Caco-2 (cell line): ENCODE data around the gene NEK9. TPM values are rescaled to one million over a fixed set of nuclear protein-coding genes. Genes with fewer than 3 reads are reported as not detected.
A peak's percentile ranks its signal among the peaks of the same experiment; 100 is the strongest.

Experiments
- BruUV-seq: library from RNA; stranded (reverse); fragments of 400-500 nt; replicated peaks from 2 replicates; lab custom pipeline; 2021; lab: Mats Ljungman, UMichigan
- CTCF ChIA-PET: fragments of 300-600 bp; sonication (Branson Sonifier 250); formaldehyde crosslinking; loops from one replicate; lab custom pipeline; 2022; ENCODE audit warnings: antibody characterized with exemption; lab: Charles Lee
- POLR2A ChIA-PET: fragments of 300-600 bp; sonication (Branson Sonifier 250); formaldehyde crosslinking; loops from one replicate; lab custom pipeline; 2022; ENCODE audit warnings: antibody characterized with exemption; lab: Charles Lee
- DNase-seq, 2 experiments: peaks; one replicate each; pipeline versions ENCODE4 v3.0.0 to v3.0.0-alpha.2; 2020 to 2022
- H3K27me3 ChIP-seq: replicated peaks from 2 replicates; pipeline ENCODE4 v1.6.0; 2011; ENCODE audit warnings: low read length; ENCODE audit not compliant: control insufficient read depth, insufficient read depth
- H3K36me3 ChIP-seq: 2 replicates; pipeline ENCODE4 v1.5.1; 2011; ENCODE audit warnings: low read length; ENCODE audit not compliant: control insufficient read depth, insufficient read depth
- H3K4me1 ChIP-seq: fragments of 250-450 bp; sonication (Bioruptor Pico); 2 replicates; pipeline ENCODE4 v1.5.1; 2020; ENCODE audit warnings: mild to moderate bottlenecking
- H3K4me3 ChIP-seq: 2 replicates; pipeline ENCODE4 v1.5.1; 2011; ENCODE audit warnings: low read depth, mild to moderate bottlenecking, control low read depth, low read length
- H3K9me3 ChIP-seq: fragments of 250-450 bp; sonication (Bioruptor Pico); 2 replicates; pipeline ENCODE4 v1.5.1; 2020; ENCODE audit warnings: mild to moderate bottlenecking, moderate library complexity
- H3K27ac Mint-ChIP-seq: one replicate; pipeline ENCODE4 v1.8.0; 2022; ENCODE audit warnings: mixed read lengths; ENCODE audit not compliant: unreplicated experiment
- H3K27me3 Mint-ChIP-seq: one replicate; pipeline ENCODE4 v1.8.0; 2022; ENCODE audit warnings: mixed read lengths; ENCODE audit not compliant: insufficient read depth, unreplicated experiment
- H3K36me3 Mint-ChIP-seq: one replicate; pipeline ENCODE4 v1.8.0; 2022; ENCODE audit warnings: mild to moderate bottlenecking, mixed read lengths; ENCODE audit not compliant: insufficient read depth, unreplicated experiment
- H3K4me1 Mint-ChIP-seq: one replicate; pipeline ENCODE4 v1.8.0; 2022; ENCODE audit warnings: low read depth, mixed read lengths; ENCODE audit not compliant: unreplicated experiment
- H3K4me3 Mint-ChIP-seq: one replicate; pipeline ENCODE4 v1.8.0; 2022; ENCODE audit warnings: mild to moderate bottlenecking, moderate library complexity, mixed read lengths; ENCODE audit not compliant: unreplicated experiment
- H3K9me3 Mint-ChIP-seq: one replicate; pipeline ENCODE4 v1.8.0; 2022; ENCODE audit warnings: mixed read lengths; ENCODE audit not compliant: unreplicated experiment
- CTCF ChIP-seq, 2 experiments: fragments of 200-600 bp in 1 of 2; IDR thresholded peaks; 1 replicate in 1 of 2; 2 replicates in 1 of 2; pipeline versions ENCODE4 v1.5.1 to v1.8.0; 2011 to 2022; ENCODE audit warnings: antibody characterized with exemption in 1 of 2, control low read depth in 1 of 2, inconsistent platforms in 1 of 2, low read depth in 1 of 2, low read length in 1 of 2, mild to moderate bottlenecking in 1 of 2, moderate library complexity in 1 of 2; ENCODE audit not compliant: insufficient read depth in 1 of 2, severe bottlenecking in 1 of 2, unreplicated experiment in 1 of 2
- intact Hi-C: fragments of 100-400 bp; cut with micrococcal nuclease; formaldehyde crosslinking; loops from one replicate; pipeline ENCODE4 v1.10.0; 2022; ENCODE audit not compliant: unreplicated experiment
- total RNA-seq: library from RNA; stranded (reverse); gene quantifications from 2 replicates; pipeline ENCODE4 v1.2.3, GENCODE V29; 2022

The NEK9 gene
- total RNA-seq, 1 experiment from 2014 or later: 69.2 TPM

GRCh38 chr14:75051556-75051899 lies 75.3 kb downstream of the NEK9 start:
- Mint-ChIP-seq H3K9me3 (no peaks in the 10 kb centered on the region), H3K27me3 (no peaks in the 10 kb centered on the region), H3K36me3 (peaks cover 35% of the 10 kb centered on the region), H3K4me3 (peak overlapping the region; percentile 85), H3K4me1 (peaks cover 5% of the 10 kb centered on the region), H3K27ac (peak overlapping the region; percentile 86)
- POLR2A ChIA-PET: interaction anchor here (0.6 to 0.7 kb wide), 3 partner anchors 12 to 194 kb away, joined by 3 to 8 read pairs (median 4); partner anchors contain the start of gene ACYP1
- no peaks in the 10 kb centered on the region for H3K27me3 ChIP-seq
- TF ChIP-seq CTCF (IDR thresholded peaks at IDR 0.05; ENCODE audit: insufficient read depth in 1 of 2, low read depth in 1 of 2, low read length in 1 of 2, severe bottlenecking in 1 of 2, unreplicated experiment in 1 of 2): no peak
- CTCF ChIA-PET: no interaction called here
- BruUV-seq: no TSS peak
- H3K9me3 ChIP-seq: no peaks in the 10 kb centered on the region
- peak overlapping the region; percentile 62 for H3K4me3 ChIP-seq
- intact Hi-C loops: loop anchor here (1.0 to 2.0 kb wide), 2 partner anchors 17 to 49 kb away; partner anchors contain the start of genes EIF2B2 and ZC2HC1C
- no peaks in the 10 kb centered on the region for H3K36me3 ChIP-seq
- H3K4me1 ChIP-seq: peaks cover 10% of the 10 kb centered on the region
- no peak for DNase-seq

DNA sequence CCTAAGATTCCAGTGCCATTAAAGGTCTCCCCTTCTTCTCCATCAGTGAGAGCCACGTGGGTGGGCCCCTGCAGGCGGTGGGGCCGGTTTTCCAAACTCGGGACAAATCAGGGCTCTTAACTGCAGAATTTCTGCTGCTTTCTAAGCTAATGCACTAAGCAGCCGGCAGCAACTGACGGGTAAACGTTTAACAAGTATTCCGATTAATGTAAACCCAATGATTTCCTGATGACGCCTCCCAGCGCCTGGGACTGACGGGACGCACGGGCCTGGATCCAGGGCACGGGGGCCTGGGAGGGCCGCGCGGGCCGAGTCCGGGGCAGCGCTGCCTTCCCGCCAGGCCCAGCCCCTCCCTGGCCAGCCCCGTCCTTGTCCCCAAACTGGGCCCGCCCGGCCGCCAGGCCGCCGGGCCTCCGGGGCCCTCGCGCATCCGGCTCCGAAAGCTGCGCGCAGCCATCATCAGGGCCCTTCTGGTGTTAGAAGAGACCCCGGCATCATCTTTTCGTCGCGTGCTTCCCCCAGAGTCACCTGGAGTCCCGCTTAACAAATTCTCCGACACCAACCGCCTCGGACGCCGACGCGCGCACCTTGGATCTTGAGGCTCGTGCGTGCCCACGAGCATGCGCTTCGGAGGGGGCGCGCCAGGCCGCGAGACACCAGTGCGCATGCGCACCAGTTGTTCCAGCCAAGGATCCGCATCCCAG lies 75.8 kb downstream of the NEK9 start, which contains the start of gene MLH3:
Gene MLH3, minus strand, starts transcription at position 616 of the 704 bp plus-strand sequence. CDS start 1,812 bp downstream, outside the sequence.
- Histone ChIP-seq H3K36me3 (no peaks in the 10 kb centered on the region), H3K4me1 (peaks cover 10% of the 10 kb centered on the region), H3K9me3 (no peaks in the 10 kb centered on the region), H3K27me3 (no peaks in the 10 kb centered on the region), H3K4me3 (peak within 1 kb of the TSS; percentile 62)
- peak within 1 kb of the TSS; percentile 86 for H3K27ac Mint-ChIP-seq
- no peaks in the 10 kb centered on the region for H3K27me3 Mint-ChIP-seq
- peaks cover 5% of the 10 kb centered on the region for H3K4me1 Mint-ChIP-seq
- BruUV-seq: no TSS peak
- peak within 1 kb of the TSS; percentile 85 for H3K4me3 Mint-ChIP-seq
- TF ChIP-seq CTCF (IDR thresholded peaks at IDR 0.05; ENCODE audit: insufficient read depth in 1 of 2, low read depth in 1 of 2, low read length in 1 of 2, severe bottlenecking in 1 of 2, unreplicated experiment in 1 of 2): no peak
- H3K36me3 Mint-ChIP-seq: peaks cover 35% of the 10 kb centered on the region
- peak; percentile 88 to 90 for DNase-seq
- ChIA-PET CTCF (interaction anchor here (0.6 kb wide), 1 partner anchor 28 kb away, joined by 3 read pairs; no protein-coding TSS in a partner anchor), POLR2A (interaction anchor here (0.7 kb wide), 1 partner anchor 146 kb away, joined by 8 read pairs; no protein-coding TSS in a partner anchor)
- intact Hi-C loops: loop anchor here (1.0 to 2.0 kb wide), 2 partner anchors 18 to 49 kb away; partner anchors contain the start of genes EIF2B2 and ZC2HC1C
- no peaks in the 10 kb centered on the region for H3K9me3 Mint-ChIP-seq

GRCh38 chr14:75049731-75050201 lies 77.1 kb downstream of the NEK9 start:
- POLR2A ChIA-PET: no interaction called here
- peaks cover 10% of the 10 kb centered on the region for H3K4me1 ChIP-seq
- peaks cover 28% of the 10 kb centered on the region for H3K36me3 Mint-ChIP-seq
- H3K4me3 ChIP-seq: no peak overlapping the region
- TF ChIP-seq CTCF (IDR thresholded peaks at IDR 0.05; ENCODE audit: insufficient read depth in 1 of 2, low read depth in 1 of 2, low read length in 1 of 2, severe bottlenecking in 1 of 2, unreplicated experiment in 1 of 2): no peak
- H3K4me3 Mint-ChIP-seq: peak overlapping the region; percentile 85
- peaks cover 5% of the 10 kb centered on the region for H3K4me1 Mint-ChIP-seq
- H3K27me3 ChIP-seq: no peaks in the 10 kb centered on the region
- intact Hi-C loops: loop anchor here (2.0 kb wide), 1 partner anchor 19 kb away; the partner anchor contains the start of gene ZC2HC1C
- no peaks in the 10 kb centered on the region for H3K9me3 Mint-ChIP-seq
- no peaks in the 10 kb centered on the region for H3K27me3 Mint-ChIP-seq
- no peaks in the 10 kb centered on the region for H3K9me3 ChIP-seq
- CTCF ChIA-PET: interaction anchor here (0.6 kb wide), 1 partner anchor 20 kb away, joined by 3 read pairs; the partner anchor contains the start of gene ZC2HC1C
- BruUV-seq: TSS peak; percentile 19
- H3K27ac Mint-ChIP-seq: no peak overlapping the region
- H3K36me3 ChIP-seq: no peaks in the 10 kb centered on the region
- no peak for DNase-seq
